IMR-90 (cell line): Measurements from ENCODE around the gene WHRN. TPM values are rescaled to one million over a fixed set of nuclear protein-coding genes. Genes with fewer than 3 reads are reported as not detected.

Experiments
- ATAC-seq: fragments of 200-7000 bp; cut with Tn5 transposase; 2 replicates; pipeline ENCODE4 v1.9.1; 2020; ENCODE audit warnings: low read depth, mild to moderate bottlenecking, moderate library complexity
- BruUV-seq: library from RNA; stranded (reverse); fragments of 400-500 nt; replicated peaks from 2 replicates; lab custom pipeline; 2021; lab: Mats Ljungman, UMichigan
- CTCF ChIA-PET: fragments of 300-600 bp; formaldehyde crosslinking; extraction: SDS; loops from one replicate; lab custom pipeline; 2021; ENCODE audit warnings: antibody characterized with exemption; lab: Yijun Ruan, JAX
- POLR2A ChIA-PET: fragments of 300-600 bp; sonication (Branson Sonifier 250); formaldehyde crosslinking; loops from one replicate; lab custom pipeline; 2022; ENCODE audit warnings: antibody characterized with exemption; ENCODE audit not compliant: unreplicated experiment; lab: Charles Lee
- DNase-seq: peaks from one replicate; pipeline ENCODE4 v3.0.0; 2013
- H2AFZ ChIP-seq: replicated peaks from 2 replicates; pipeline ENCODE3; 2013; ENCODE audit warnings: low read length, mild to moderate bottlenecking; ENCODE audit not compliant: poor library complexity
- H2AK5ac ChIP-seq: 2 replicates; pipeline ENCODE4 v1.6.1; 2013; ENCODE audit warnings: low read depth, low read length, inconsistent platforms
- H2AK9ac ChIP-seq: replicated peaks from 2 replicates; pipeline ENCODE3; 2013; ENCODE audit warnings: mild to moderate bottlenecking, low read depth, low read length, moderate library complexity; ENCODE audit not compliant: poor library complexity
- H2BK120ac ChIP-seq: 2 replicates; pipeline ENCODE4 v1.6.1; 2013; ENCODE audit warnings: low read depth, low read length, inconsistent platforms
- H2BK15ac ChIP-seq: 3 replicates; pipeline ENCODE4 v1.6.1; 2013; ENCODE audit warnings: low read depth, low read length, inconsistent platforms
- H2BK20ac ChIP-seq: 2 replicates; pipeline ENCODE4 v1.6.1; 2013; ENCODE audit warnings: low read depth, mild to moderate bottlenecking, inconsistent platforms, low read length, moderate library complexity
- H2BK5ac ChIP-seq: 2 replicates; pipeline ENCODE4 v1.6.1; 2013; ENCODE audit warnings: mild to moderate bottlenecking, low read depth, low read length, inconsistent platforms; ENCODE audit not compliant: poor library complexity, severe bottlenecking
- H3K14ac ChIP-seq: replicated peaks from 2 replicates; pipeline ENCODE4 v1.6.1; 2013; ENCODE audit warnings: low read depth, low read length, inconsistent platforms
- H3K18ac ChIP-seq: 2 replicates; pipeline ENCODE4 v1.6.1; 2013; ENCODE audit warnings: low read depth, low read length, control low read depth
- H3K23ac ChIP-seq: 2 replicates; pipeline ENCODE4 v1.6.1; 2013; ENCODE audit warnings: low read depth, low read length, inconsistent platforms
- H3K27ac ChIP-seq: 2 replicates; pipeline ENCODE4 v1.5.1; 2013; ENCODE audit warnings: mild to moderate bottlenecking, control low read depth, low read length; ENCODE audit not compliant: insufficient read depth
- H3K27me3 ChIP-seq: 2 replicates; pipeline ENCODE4 v1.6.1; 2013; ENCODE audit warnings: low read length; ENCODE audit not compliant: control insufficient read depth, insufficient read depth
- H3K36me3 ChIP-seq: 2 replicates; pipeline ENCODE4 v1.6.1; 2013; ENCODE audit warnings: low read length, mixed read lengths; ENCODE audit not compliant: control insufficient read depth, insufficient read depth
- H3K4ac ChIP-seq: 2 replicates; pipeline ENCODE4 v1.6.1; 2013; ENCODE audit warnings: low read depth, low read length, inconsistent platforms
- H3K4me1 ChIP-seq: 2 replicates; pipeline ENCODE4 v1.6.1; 2013; ENCODE audit warnings: low read length, mixed read lengths; ENCODE audit not compliant: control insufficient read depth, insufficient read depth
- H3K4me2 ChIP-seq: 2 replicates; pipeline ENCODE4 v1.6.1; 2013; ENCODE audit warnings: low read depth, mild to moderate bottlenecking, control low read depth, low read length, moderate library complexity
- H3K4me3 ChIP-seq: 2 replicates; pipeline ENCODE4 v1.5.1; 2013; ENCODE audit warnings: low read depth, mild to moderate bottlenecking, control low read depth, low read length, moderate library complexity; ENCODE audit not compliant: insufficient read depth
- H3K56ac ChIP-seq: 2 replicates; pipeline ENCODE4 v1.6.1; 2013; ENCODE audit warnings: low read length, inconsistent platforms; ENCODE audit not compliant: insufficient read depth; ENCODE audit errors: extremely low read depth
- H3K79me1 ChIP-seq, 2 experiments: 2 replicates each; pipeline ENCODE4 v1.6.1; 2013; ENCODE audit warnings: low read length in 2 of 2, inconsistent platforms in 1 of 2, low read depth in 1 of 2
- H3K9ac ChIP-seq: 2 replicates; pipeline ENCODE4 v1.6.1; 2013; ENCODE audit warnings: low read depth, low read length, control low read depth
- H3K9me1 ChIP-seq: 2 replicates; pipeline ENCODE4 v1.6.1; 2013; ENCODE audit warnings: low read length, inconsistent platforms; ENCODE audit not compliant: insufficient read depth
- H3K9me3 ChIP-seq: 2 replicates; pipeline ENCODE4 v1.6.1; 2013; ENCODE audit warnings: low read length; ENCODE audit not compliant: control insufficient read depth, insufficient read depth
- H4K20me1 ChIP-seq: 2 replicates; pipeline ENCODE4 v1.6.1; 2013; ENCODE audit warnings: low read length, inconsistent platforms; ENCODE audit not compliant: insufficient read depth
- H4K5ac ChIP-seq: 2 replicates; pipeline ENCODE4 v1.6.1; 2013; ENCODE audit warnings: mild to moderate bottlenecking, low read depth, low read length, control low read depth
- H4K8ac ChIP-seq, 2 experiments: 2 replicates each; pipeline ENCODE4 v1.6.1; 2013; ENCODE audit warnings: low read depth in 2 of 2, low read length in 2 of 2, control low read depth in 1 of 2, inconsistent platforms in 1 of 2
- H4K91ac ChIP-seq: 2 replicates; pipeline ENCODE4 v1.6.1; 2013; ENCODE audit warnings: low read depth, low read length, inconsistent platforms; ENCODE audit not compliant: insufficient read depth
- CTCF ChIP-seq: conservative IDR thresholded peaks from 2 replicates; pipeline ENCODE4 v1.5.1; 2012; ENCODE audit warnings: mild to moderate bottlenecking, low read depth, low read length, improper control_type of control experiment
- WGBS, 2 experiments: methylation state at CpG; one replicate each; pipeline versions ENCODE4 v1.1.5 to v1.1.7; 2013; ENCODE audit warnings: missing lambda C conversion rate in 2 of 2; ENCODE audit not compliant: insufficient read length in 1 of 2; ENCODE audit errors: extremely low coverage in 2 of 2; 5-methylcytosine and 5-hydroxymethylcytosine counted together
- dilution Hi-C: fragments of 300-500 bp; cut with HindIII; formaldehyde crosslinking; loops from one replicate; pipeline ENCODE4 v1.14.3; 2018; ENCODE audit warnings: low sequenced_read_pairs; ENCODE audit not compliant: unreplicated experiment
- in situ Hi-C: fragments of 300-500 bp; cut with MboI; formaldehyde crosslinking; loops from 3 replicates; pipeline ENCODE4 v1.14.3; 2019; ENCODE audit warnings: low sequenced_read_pairs, inconsistent platforms, mixed read lengths
- intact Hi-C: fragments of 100-400 bp; cut with micrococcal nuclease; formaldehyde crosslinking; loops from 2 replicates; pipeline ENCODE4 v1.10.0; 2022
- polyA plus RNA-seq, 3 experiments: library from polyadenylated mRNA; depleted of rRNA; stranded (reverse); fragments of >200 nt; gene quantifications; 2 replicates each; pipeline ENCODE4 v1.2.3, GENCODE V29; 2012; ENCODE audit warnings: low replicate concordance in 1 of 3
- total RNA-seq: library from RNA; depleted of rRNA; stranded (reverse); fragments of >200 nt; gene quantifications from 2 replicates; pipeline ENCODE4 v1.2.3, GENCODE V29; 2012

WHRN gene
- total and polyA plus RNA-seq, 2 of the 4 experiments (the other 2 are of a cell fraction): 0.18 to 2.6 TPM

- Histone ChIP-seq H3K56ac (no peak overlapping the region), H3K23ac (no peak overlapping the region), H2AK9ac (no peak overlapping the region), H2AFZ (no peak overlapping the region), H3K79me1 (no peaks in the 10 kb centered on the region), H4K5ac (no peak overlapping the region), H3K9me1 (no peaks in the 10 kb centered on the region), H3K4me1 (no peaks in the 10 kb centered on the region), H3K9ac (no peak overlapping the region), H3K27ac (no peak overlapping the region), H3K14ac (no peak overlapping the region), H4K91ac (no peak overlapping the region), H4K8ac (no peak overlapping the region), H3K4me2 (no peak overlapping the region), H2BK15ac (no peak overlapping the region), H3K18ac (no peak overlapping the region), H3K27me3 (peaks cover 18% of the 10 kb centered on the region), H3K36me3 (no peaks in the 10 kb centered on the region), H2BK20ac (no peak overlapping the region), H4K20me1 (peaks cover 3% of the 10 kb centered on the region; the same call in 1 of the 2 replicates), H2AK5ac (no peak overlapping the region), H2BK5ac (no peak overlapping the region), H3K4ac (no peak overlapping the region), H2BK120ac (no peak overlapping the region), H3K9me3 (no peaks in the 10 kb centered on the region), H3K4me3 (no peak overlapping the region)
- POLR2A ChIA-PET: no interaction called here
- CTCF ChIA-PET: no interaction called here
- no TSS peak for BruUV-seq
- dilution Hi-C loops: no loop called here
- ATAC-seq (no peak), DNase-seq (no peak)
- no peak for TF ChIP-seq CTCF
- WGBS, 2 experiments: no CpG with 5 or more reads among the region's 6 CpGs
- in situ Hi-C loops: loop anchor here (10.0 to 25.0 kb wide), 2 partner anchors 211 to 1079 kb away; no protein-coding TSS in a partner anchor
- intact Hi-C loops: loop anchor here (1.0 to 10.0 kb wide), 3 partner anchors 220 to 581 kb away; no protein-coding TSS in a partner anchor
Observed at GRCh38 chr9:114433720-114434255, 71.5 kb downstream of the WHRN start.
